Mammary epithelial cell (primary cell): ENCODE measurements around the gene DECR2.

Source experiments
- CTCF ChIP-seq, 2 donors: IDR thresholded peaks in 1 of 2; conservative IDR thresholded peaks in 1 of 2; 2 replicates each; pipeline ENCODE4 v1.5.1; 2011 to 2012; ENCODE audit warnings: inconsistent platforms in 2 of 2, low read length in 2 of 2, mild to moderate bottlenecking in 2 of 2, control low read depth in 1 of 2, low read depth in 1 of 2; ENCODE audit not compliant: insufficient read depth in 1 of 2; ENCODE audit errors: extremely low read depth in 1 of 2
- EZH2 ChIP-seq: IDR thresholded peaks from 2 replicates; pipeline ENCODE4 v1.6.1; 2012; ENCODE audit warnings: low read length, inconsistent platforms, borderline replicate concordance

DNA sequence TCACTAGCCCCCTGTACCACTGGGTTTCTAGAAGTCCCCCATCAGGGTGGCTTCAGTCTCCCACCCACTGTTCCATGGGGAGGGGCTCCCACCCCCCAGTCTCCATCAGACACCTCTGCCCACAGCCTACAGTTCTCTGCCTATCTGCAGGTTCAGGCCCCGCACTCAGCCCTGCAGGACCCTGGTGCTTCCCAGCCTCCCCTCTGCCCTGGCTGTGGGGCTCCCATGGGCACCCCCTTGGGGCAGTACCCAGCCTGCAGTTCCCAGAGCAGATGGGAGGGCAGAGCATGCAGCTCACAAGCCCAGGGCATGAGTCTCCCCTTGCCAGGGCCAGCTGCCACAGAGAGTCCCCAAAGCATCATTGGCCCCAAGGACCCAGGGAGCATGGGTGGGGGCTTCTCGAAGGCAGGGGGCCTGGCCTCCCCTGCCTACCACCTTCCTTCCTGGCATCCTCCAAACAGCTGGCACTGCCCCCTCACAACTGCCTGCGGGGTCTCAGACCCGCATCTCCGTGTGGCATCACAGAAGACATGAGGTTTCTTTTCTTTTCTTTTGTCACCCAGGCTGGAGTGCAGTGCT, 28.6 kb upstream of the DECR2 start:
- no peak for TF ChIP-seq CTCF (conservative IDR thresholded peaks at IDR 0.05 in 1 of 2, IDR thresholded peaks at IDR 0.05 in 1 of 2; ENCODE audit: extremely low read depth in 1 of 2, insufficient read depth in 1 of 2, low read depth in 1 of 2, low read length in 2 of 2)
- TF ChIP-seq EZH2 = no peak
